Psoas muscle (tissue), 8 donors: ENCODE results near the gene SYNPR. TPM values are rescaled to one million over a fixed set of nuclear protein-coding genes. Genes with fewer than 3 reads are reported as not detected.

Source experiments
- ATAC-seq, 4 donors: fragments of 200-7000 bp; cut with Tn5 transposase; one replicate each; pipeline ENCODE4 v1.9.1; 2020; ENCODE audit warnings: moderate library complexity in 3 of 4, mild to moderate bottlenecking in 2 of 4
- DNase-seq, 2 donors: peaks; one replicate each; pipeline ENCODE4 v3.0.0-alpha.2; 2020
- H3K27ac ChIP-seq: fragments of 200-600 bp; one replicate; pipeline ENCODE4 v1.8.0; 2022
- H3K27me3 ChIP-seq, 3 donors: fragments of 200-600 bp in 1 of 3; one replicate each; pipeline versions ENCODE4 v1.6.1 to v1.8.0; 2013 to 2022; ENCODE audit warnings: low read length in 2 of 3, mild to moderate bottlenecking in 2 of 3, moderate library complexity in 1 of 3; ENCODE audit not compliant: insufficient read depth in 3 of 3
- H3K36me3 ChIP-seq, 2 donors: fragments of 200-600 bp in 1 of 2; one replicate each; pipeline versions ENCODE4 v1.6.1 to v1.8.0; 2013 to 2022; ENCODE audit warnings: low read depth in 1 of 2, mild to moderate bottlenecking in 1 of 2, moderate library complexity in 1 of 2; ENCODE audit not compliant: insufficient read depth in 1 of 2
- H3K4me1 ChIP-seq: fragments of 200-600 bp; one replicate; pipeline ENCODE4 v1.8.0; 2022
- H3K4me3 ChIP-seq: fragments of 200-600 bp; one replicate; pipeline ENCODE4 v1.8.0; 2022; ENCODE audit warnings: mild to moderate bottlenecking
- H3K9me3 ChIP-seq: fragments of 200-600 bp; one replicate; pipeline ENCODE4 v1.8.0; 2022
- CTCF ChIP-seq: fragments of 200-600 bp; IDR thresholded peaks from one replicate; pipeline ENCODE4 v1.8.0; 2022; ENCODE audit warnings: antibody characterized with exemption
- WGBS, 3 donors: extraction: QIAGEN DNeasy Blood & Tissue Kit; methylation state at CpG; one replicate each; pipeline versions ENCODE4 v1.1.6 to v1.1.7; 2013; 5-methylcytosine and 5-hydroxymethylcytosine counted together
- intact Hi-C, 2 donors: fragments of 100-400 bp; cut with DNase I; formaldehyde crosslinking; loops; one replicate each; pipeline versions ENCODE4 v1.11.0 to v1.14.2; 2022
- polyA plus RNA-seq, 3 donors: library from polyadenylated mRNA; stranded (reverse); fragments of 200-250 nt; gene quantifications; one replicate each; pipeline ENCODE4 v1.2.3, GENCODE V29; 2013
- total RNA-seq, 4 donors: library from RNA; stranded (reverse); fragmentation: NEBNext Ultra II Directional in 2 of 4; extraction: Animal tissue kit (Norgen Biotek cat#: 25700) in 2 of 4; gene quantifications; one replicate each; pipeline versions ENCODE4 v1.2.1 to v1.2.4, GENCODE V29; 2021 to 2023
- donor health status: healthy with polysubstance abuse.
- donor health status: DM: no; HTN: no; CAD: no; lungs with moderate emphysema.
- donor health status: Bipolar disorder and iron deficiency.
- donor health status: healthy.
- donor health status: DM: yes; HTN: yes; CAD: no.
- donor health status: DM: no; HTN: no; CAD: no.
- donor health status: DM: no; HTN: no; CAD: no.
- donor health status: DM: yes; HTN: yes; CAD: no.

Gene SYNPR
- total and polyA plus RNA-seq, 7 donors = 0.03 TPM; not detected in 6

GRCh38 chr3:63662011-63662410 is 383.9 kb downstream of the SYNPR start:
- no peaks in the 10 kb centered on the region for H3K4me1 ChIP-seq
- TF ChIP-seq CTCF = no peak
- no peak overlapping the region for H3K4me3 ChIP-seq
- ATAC-seq (no peak), DNase-seq (no peak)
- H3K27me3 ChIP-seq = peaks cover 0 to 2% (median 0%) of the 10 kb centered on the region in 3 donors
- H3K9me3 ChIP-seq = no peaks in the 10 kb centered on the region
- intact Hi-C loops = no loop called here
- H3K36me3 ChIP-seq = no peaks in the 10 kb centered on the region
- H3K27ac ChIP-seq = no peak overlapping the region
- 70 to 74% (median 73%) methylated on average over 4 of the region's 4 CpGs for WGBS, 3 donors

GRCh38 chr3:63662500-63662899 is 384.4 kb downstream of the SYNPR start:
- no peak for DNase-seq
- no peak for TF ChIP-seq CTCF
- ATAC-seq = no peak
- intact Hi-C loops = no loop called here
- Histone ChIP-seq H3K27me3 (peaks cover 0 to 2% (median 0%) of the 10 kb centered on the region in 3 donors), H3K36me3 (no peaks in the 10 kb centered on the region), H3K27ac (no peak overlapping the region), H3K4me1 (no peaks in the 10 kb centered on the region), H3K4me3 (no peak overlapping the region), H3K9me3 (no peaks in the 10 kb centered on the region)
